ENCODE measurements around the gene PIAS3.
A peak's percentile ranks its signal among the peaks of the same experiment; 100 is the strongest.
"Not testable (repeated sequence)": the region's sequence is repeated elsewhere in the genome, so short reads cannot be mapped to it uniquely, and the experiment has no call there.

Gene PIAS3

DNA sequence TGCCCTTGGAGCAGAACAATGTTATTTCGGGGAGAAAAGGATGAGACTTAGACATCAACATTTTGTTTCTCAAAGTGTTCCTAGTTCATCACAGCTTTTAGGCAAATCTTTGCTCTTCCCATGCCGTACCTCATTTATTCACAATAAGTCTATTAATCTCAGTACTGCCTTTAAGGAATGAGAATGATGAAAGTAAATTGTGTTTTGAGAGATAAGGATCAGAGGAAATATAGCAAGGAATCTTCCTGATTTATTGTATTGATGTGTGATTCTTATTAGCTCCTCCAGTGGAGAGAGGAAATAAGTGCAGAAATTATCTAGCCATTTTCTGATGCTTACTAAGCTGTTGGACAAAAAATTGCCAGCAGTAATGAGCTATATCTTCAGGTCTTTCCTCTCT is 32.9 kb downstream of the PIAS3 start:
- DNase-seq (ENCODE audit: low read depth in 2 of 2, low spot score in 1 of 2) = no peak

DNA sequence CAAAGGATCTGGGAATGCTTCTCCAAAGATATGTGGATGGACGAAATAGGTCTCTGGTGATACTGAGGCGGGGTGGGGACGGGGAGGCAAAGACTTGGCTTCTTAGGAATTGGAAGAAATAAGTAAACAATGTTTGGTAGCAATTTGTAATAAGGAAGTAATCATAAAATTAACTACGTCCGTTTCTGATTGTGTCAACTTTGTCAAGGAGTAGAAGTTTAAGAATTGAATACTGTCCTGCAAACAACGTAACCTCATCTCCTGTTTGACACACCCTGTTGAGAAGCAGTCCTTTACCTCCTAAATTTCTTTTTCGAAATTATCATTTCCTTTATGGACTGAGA is 34.4 kb downstream of the PIAS3 start:
- DNase-seq (ENCODE audit: low read depth in 2 of 2, low spot score in 1 of 2) = no peak

DNA sequence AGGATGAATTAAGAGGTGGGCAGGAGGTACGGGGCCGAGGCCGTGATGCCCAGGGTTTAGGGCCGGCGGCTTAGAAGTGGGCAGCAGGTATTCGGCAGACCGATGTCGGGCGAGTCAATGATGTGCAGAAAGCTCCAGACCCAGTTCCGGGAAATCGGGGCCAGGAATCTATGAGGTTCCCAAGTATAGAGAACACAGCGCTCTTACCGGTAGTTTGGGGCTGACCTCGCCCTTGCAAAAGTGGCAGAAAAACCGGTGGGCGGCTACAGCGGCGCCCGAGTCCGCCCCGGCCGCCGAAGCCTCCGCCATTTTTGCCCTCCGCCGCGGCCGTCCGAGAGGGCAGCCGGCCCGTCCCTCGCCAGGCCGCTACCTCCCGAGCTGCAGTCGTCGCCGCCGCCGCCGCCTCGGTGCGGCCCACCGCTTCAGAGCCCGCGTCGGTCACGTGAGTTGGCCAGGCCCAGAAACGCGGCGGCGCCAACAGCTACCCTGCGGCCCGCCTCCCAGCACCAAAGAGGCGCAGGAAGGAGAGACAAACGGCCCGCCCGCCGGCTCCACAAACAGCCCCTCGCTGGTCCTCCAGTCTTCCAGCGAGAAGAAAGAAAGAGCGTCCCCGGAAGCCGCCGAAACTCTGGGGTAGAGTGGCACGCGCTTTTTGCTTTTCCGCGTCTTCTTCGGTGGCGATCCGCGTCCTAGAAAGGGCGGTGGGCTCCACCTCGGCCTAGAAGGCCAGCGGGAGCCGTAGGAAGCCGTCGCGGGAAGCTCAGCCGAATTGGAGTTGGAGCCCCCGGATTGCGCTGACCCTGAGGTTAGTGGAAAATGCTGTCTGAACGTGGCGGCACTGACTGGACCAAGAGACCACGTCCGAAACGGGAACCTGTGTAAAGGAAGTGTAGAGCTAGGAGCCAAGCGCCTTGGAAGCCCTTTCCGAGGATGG is 35.0 kb downstream of the PIAS3 start, which contains the start of the genes POLR3C and RNF115:
TSS of gene POLR3C (plus strand) at position 636 of the 934 bp plus-strand sequence. CDS start 1,577 bp downstream, outside the sequence.
TSS of gene RNF115 (minus strand) at position 531 of the 934 bp plus-strand sequence. CDS start at position 309, 222 bp downstream.
- DNase-seq (ENCODE audit: low read depth in 2 of 2, low spot score in 1 of 2) = peak; percentile 75 to 78

DNA sequence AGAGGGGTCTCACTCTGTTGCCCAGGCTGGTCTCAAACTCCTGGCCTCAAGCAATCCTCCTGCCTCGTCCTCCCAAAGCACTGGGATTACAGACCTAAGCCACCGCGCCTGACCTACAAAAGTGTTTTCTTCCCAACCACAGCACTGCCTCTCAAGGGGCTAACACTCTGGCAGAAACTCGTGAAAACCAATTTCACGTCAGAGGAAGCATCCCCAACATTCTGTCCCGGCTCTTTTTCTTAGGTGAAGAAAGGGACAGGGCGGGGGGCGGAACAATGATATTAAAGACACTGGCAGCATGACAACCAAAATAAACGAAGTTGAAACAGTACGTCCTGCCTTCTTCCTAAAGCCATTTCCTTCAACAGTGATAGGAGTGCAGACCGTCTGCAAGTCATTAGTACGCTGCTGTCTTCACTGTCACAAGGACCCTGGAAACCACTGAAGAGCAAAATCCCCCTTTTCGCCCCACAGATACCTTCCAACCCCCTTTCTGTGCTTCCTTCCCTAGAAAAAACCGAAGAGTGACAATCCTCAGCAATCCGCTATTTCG is 36.0 kb downstream of the PIAS3 start:
- not testable (repeated sequence) for DNase-seq (ENCODE audit: low read depth in 2 of 2, low spot score in 1 of 2)

DNA sequence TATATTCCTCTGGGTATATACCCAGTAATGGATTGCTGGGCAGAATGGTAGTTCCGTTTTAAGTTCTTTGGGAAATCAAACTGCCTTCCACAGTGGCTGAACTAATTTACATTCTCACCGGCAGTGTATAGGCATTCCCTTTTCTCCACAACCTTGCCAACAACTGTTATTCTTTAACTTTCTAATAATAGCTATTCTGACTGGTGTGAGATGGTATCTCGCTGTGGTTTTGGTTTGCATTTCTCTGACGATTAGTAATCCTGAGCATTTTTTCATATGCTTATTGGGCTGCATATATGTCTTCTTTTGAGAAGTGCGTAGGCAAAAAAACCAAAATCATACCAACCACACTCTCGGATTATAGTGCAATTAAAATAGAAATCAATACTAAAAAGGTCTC is 40.8 kb downstream of the PIAS3 start:
- DNase-seq (ENCODE audit: low read depth in 2 of 2, low spot score in 1 of 2) = not testable (repeated sequence)

DNA sequence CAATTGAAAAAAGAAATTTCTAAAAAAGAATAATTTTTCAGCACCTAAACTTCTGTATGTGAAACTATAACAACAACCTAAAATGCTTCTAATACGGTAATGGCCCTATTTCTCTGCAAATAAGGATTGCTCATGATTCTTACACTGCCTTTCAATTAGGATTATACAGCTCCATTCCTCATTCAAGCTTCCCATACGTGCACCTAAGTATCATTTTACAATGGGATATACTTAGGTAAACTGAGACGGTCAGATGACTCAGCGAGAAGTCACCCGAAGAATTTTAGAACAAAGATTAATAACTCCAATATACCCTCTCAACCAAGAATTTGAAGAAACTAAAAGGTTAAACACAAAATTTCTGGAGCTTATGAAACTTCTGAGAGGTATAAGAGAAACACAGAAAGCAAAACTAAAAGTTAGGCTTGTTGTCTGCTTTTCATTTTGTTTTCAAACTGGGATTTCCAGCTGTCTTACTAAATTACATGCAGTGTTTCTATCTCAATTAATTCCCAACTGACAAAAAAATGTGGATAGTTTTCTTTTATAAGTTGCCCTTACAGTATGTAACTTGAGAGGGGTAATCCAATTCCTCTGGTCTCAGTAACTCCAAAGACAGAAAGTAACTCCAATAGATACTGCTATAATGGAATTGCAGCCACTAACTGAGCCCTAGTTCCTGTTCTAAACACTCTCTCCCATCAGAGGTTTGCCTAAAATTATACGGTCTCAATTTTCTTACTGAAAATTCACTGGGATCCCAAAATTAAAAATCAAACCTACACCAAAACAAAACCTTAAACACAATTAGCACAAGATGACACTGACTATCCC is 45.7 kb downstream of the PIAS3 start:
- not testable (repeated sequence) for DNase-seq (ENCODE audit: low read depth in 2 of 2, low spot score in 1 of 2)

DNA sequence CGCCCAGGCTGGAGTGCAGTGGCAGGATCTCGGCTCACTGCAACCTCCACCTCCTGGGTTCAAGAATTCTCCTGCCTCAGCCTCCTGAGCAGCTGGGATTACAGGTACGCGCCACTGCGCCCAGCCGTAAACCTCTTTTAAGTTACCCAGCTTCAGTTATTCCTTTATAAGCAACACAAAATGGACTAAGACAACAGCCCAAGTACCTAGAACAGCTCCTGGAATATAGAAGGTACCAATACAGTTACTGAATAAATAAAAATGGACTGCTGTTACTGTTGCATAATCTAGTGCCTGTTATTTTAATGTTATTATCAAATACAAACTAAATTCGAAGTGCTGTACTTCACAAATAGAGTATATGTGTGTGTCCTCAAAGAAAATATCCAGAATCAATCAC is 52.0 kb downstream of the PIAS3 start:
- DNase-seq (ENCODE audit: low read depth in 2 of 2, low spot score in 1 of 2) = no peak

DNA sequence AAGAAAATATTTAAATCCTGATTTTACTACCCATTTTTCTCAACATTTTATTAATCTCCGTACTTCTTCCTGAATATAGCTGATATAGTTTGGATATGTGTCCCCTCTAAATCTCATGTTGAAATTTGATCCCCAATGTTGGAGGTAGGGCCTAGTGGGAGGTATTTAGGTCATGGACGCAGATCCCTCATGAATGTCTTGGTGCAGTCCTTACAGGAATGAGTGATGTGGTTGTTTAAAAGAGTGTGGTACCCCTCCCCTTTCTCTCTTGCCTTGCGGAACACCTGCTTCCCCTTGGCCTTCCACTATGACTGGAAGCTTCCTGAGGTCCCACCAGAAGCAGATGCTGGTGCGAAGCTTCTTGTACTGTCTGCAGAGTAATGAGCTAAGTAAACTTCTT is 52.5 kb downstream of the PIAS3 start:
- DNase-seq (ENCODE audit: low read depth in 2 of 2, low spot score in 1 of 2) = no peak

DNA sequence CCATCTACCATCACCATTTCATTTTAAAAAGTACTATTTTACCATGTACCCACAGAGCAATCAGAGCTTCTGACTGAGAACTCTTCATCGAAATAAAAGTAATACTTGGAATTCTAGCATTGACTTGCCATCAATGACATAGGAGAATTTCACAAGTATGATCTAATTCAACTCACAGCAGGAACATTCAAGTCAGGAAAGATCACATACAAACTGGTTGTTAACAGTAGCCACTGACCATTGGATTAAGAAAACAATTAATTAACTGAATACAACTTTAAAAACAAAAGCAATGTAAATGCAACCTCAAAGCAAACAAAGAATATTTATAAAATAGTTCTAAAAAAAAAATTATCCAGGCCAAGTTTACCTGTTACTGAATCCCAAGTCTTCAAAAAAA is 53.8 kb downstream of the PIAS3 start:
- DNase-seq (ENCODE audit: low read depth in 2 of 2, low spot score in 1 of 2) = no peak

DNA sequence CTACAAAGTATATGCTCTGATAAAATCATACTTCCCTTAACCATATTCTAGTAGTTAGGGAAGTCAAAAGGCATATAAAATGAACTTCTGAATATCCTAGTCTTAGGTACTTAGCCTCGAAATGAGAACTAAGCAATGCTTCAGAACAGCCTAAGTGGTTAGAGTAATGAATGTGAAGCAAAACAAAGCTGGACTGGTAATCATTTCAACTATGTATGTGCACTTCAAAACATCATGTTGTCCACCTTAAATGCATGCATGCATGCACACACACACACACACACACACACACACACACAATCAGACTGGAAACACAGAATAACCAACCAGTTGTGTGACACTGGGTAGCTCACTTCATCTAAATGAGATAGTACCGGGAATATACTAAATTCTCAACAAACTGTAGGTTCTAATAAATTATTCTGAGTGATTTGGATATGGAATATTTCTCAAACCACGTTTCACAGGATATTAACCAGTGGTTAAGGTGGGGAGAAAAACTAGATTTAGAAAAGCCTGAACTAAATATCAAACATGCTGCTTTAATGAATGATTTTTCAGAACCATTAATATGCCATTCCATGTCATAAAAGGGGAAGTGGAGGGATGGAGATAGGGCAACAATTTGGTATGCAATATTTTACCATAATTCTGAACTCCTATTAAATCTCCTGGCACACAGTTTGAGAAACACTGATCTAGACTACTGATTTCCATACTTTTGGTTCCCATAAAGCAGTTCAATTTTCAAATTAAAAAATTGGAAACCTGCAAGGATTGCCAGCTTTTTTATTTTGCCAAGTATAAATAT is 54.4 kb downstream of the PIAS3 start:
- no peak for DNase-seq (ENCODE audit: low read depth in 2 of 2, low spot score in 1 of 2)

DNA sequence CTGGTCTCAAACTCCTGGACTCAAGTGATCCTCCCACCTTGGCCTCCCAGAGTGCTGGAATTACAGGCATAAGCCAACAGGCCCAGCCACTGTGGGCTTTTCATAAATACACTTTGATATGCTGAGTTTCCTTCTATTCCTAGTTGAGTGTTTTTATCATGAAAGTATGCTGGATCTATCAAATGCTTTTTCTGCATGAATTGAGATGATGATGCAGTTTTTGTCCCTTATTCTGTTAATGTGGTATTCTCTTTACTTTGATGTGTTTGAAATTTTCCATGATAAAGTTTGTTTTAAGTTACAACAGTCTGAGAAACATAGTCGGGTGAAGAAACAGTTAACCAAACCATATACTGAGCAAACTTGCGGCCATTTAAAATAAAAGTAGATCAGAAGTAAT is 59.1 kb downstream of the PIAS3 start:
- DNase-seq (ENCODE audit: low read depth in 2 of 2, low spot score in 1 of 2) = no peak
